Kidney epithelial cell (primary cell): ENCODE results near the gene ITGA2. TPM values are rescaled to one million over a fixed set of nuclear protein-coding genes. Genes with fewer than 3 reads are reported as not detected.

Experiments
- DNase-seq: peaks from one replicate; pipeline ENCODE4 v3.0.0-alpha.2; 2010; ENCODE audit warnings: low read depth
- H3K27me3 ChIP-seq: 2 replicates; pipeline ENCODE4 v1.6.0; 2011; ENCODE audit warnings: low read length; ENCODE audit not compliant: control insufficient read depth, insufficient read depth
- H3K36me3 ChIP-seq: 2 replicates; pipeline ENCODE4 v1.5.1; 2011; ENCODE audit warnings: low read length; ENCODE audit not compliant: control insufficient read depth, insufficient read depth
- H3K4me3 ChIP-seq: 2 replicates; pipeline ENCODE4 v1.5.1; 2011; ENCODE audit warnings: low read depth, mild to moderate bottlenecking, control low read depth, low read length
- CTCF ChIP-seq: IDR thresholded peaks from 2 replicates; pipeline ENCODE4 v1.5.1; 2011; ENCODE audit warnings: mild to moderate bottlenecking, moderate library complexity, low read length, control low read depth, inconsistent platforms; ENCODE audit not compliant: insufficient read depth, poor library complexity, severe bottlenecking
- total RNA-seq: library from RNA; depleted of rRNA; stranded (reverse); fragments of >200 nt; gene quantifications from 2 replicates; pipeline ENCODE4 v1.2.3, GENCODE V29; 2015

ITGA2 gene
- total RNA-seq, 1 donor from 2014 or later, result 62.0 TPM

DNA sequence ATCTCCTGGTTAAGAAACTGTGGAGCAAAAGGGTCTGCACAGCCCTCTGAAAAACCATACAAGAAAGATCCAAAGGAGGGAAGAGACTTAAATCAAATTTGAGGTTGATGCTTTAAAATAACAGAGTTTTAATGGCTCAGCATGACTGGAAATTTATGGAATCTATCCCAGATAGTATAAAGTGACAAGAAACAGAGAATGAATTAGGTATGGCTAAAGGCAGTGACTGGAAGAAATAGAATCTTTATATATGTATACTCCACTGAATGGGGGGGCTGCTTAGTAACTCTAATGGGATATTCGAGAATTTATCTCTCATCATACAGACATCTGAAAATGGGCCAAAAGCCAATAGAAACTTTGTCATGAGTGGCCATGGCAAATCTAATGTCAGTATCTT lies 138.0 kb downstream of the ITGA2 start:
- Histone ChIP-seq H3K36me3 (no peaks in the 10 kb centered on the region), H3K4me3 (no peak overlapping the region), H3K27me3 (no peaks in the 10 kb centered on the region)
- TF ChIP-seq CTCF, result no peak
- no peak for DNase-seq

DNA sequence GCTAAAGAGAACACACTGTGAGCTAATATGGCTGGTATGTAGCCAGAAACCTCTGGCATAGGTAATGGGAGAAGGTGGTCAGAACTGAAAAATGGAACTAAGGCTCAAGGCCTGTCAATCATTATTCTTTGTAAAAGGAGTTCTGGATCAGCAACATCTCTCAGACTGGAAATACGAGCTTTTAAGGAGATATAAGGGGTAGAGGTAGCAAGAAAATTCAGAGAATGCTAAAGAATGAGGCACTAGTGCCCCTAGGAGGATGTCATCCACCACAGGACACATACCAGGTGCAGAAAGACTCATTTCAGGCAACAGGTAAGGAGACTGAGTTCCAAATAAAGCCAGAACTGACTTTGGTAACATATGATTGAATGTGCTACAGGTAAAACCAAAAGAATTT lies 139.3 kb downstream of the ITGA2 start:
- H3K36me3 ChIP-seq, result no peaks in the 10 kb centered on the region
- DNase-seq, result no peak
- H3K4me3 ChIP-seq, result no peak overlapping the region
- H3K27me3 ChIP-seq, result no peaks in the 10 kb centered on the region
- TF ChIP-seq CTCF, result no peak

DNA sequence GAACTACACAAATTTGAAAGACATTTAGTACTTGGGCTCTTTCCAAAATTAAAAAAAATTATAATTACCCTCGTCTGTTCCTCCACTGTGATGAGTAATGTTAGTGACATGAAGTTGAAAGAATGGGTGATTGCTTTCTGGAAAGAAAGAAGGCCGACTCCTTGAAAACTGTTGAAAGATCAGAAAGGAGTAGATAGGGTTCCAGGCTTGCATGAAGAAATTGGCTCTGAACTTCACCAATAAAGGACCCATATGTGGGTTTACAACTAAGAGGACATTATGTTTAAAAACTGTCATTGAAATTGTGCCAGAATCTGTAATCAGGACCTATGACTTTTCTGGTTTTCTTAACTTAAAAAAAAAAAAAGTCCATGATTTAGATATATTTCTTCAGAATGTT lies 141.1 kb downstream of the ITGA2 start:
- no peaks in the 10 kb centered on the region for H3K27me3 ChIP-seq
- H3K36me3 ChIP-seq, result no peaks in the 10 kb centered on the region
- H3K4me3 ChIP-seq, result no peak overlapping the region
- no peak for TF ChIP-seq CTCF
- DNase-seq, result no peak

GRCh38 chr5:53133020-53133419 lies 143.9 kb downstream of the ITGA2 start:
- DNase-seq, result no peak
- TF ChIP-seq CTCF, result no peak
- no peaks in the 10 kb centered on the region for H3K36me3 ChIP-seq
- H3K4me3 ChIP-seq, result no peak overlapping the region
- H3K27me3 ChIP-seq, result no peaks in the 10 kb centered on the region

Other genes with a start within 250 kb of the ITGA2 start
- 10.0 and 20.0 TPM in 2 replicates for gene ITGA1, start 201.4 kb upstream of the ITGA2 start, total RNA-seq
- gene PELO, start 201.4 kb upstream of the ITGA2 start, total RNA-seq, result 19.0 and 23.9 TPM in 2 replicates
- gene MOCS2, start 120.4 kb downstream of the ITGA2 start, total RNA-seq, result 28.1 and 32.0 TPM in 2 replicates